BE2C (cell line): ENCODE data around the gene CLDN2.

Source experiments
- DNase-seq: peaks from one replicate; pipeline ENCODE4 v3.0.0-alpha.2; 2020
- H3K27me3 ChIP-seq: fragments of 250-450 bp; sonication (Bioruptor Pico); 2 replicates; pipeline ENCODE4 v1.5.1; 2020; ENCODE audit warnings: mild to moderate bottlenecking
- H3K36me3 ChIP-seq: fragments of 250-450 bp; sonication (Bioruptor Pico); 2 replicates; pipeline ENCODE4 v1.5.1; 2020; ENCODE audit warnings: mild to moderate bottlenecking
- H3K4me1 ChIP-seq: fragments of 250-450 bp; sonication (Bioruptor Pico); 2 replicates; pipeline ENCODE4 v1.5.1; 2020
- H3K4me3 ChIP-seq: 2 replicates; pipeline ENCODE4 v1.5.1; 2011; ENCODE audit warnings: low read depth, low read length
- H3K9me3 ChIP-seq: fragments of 250-450 bp; sonication (Bioruptor Pico); 2 replicates; pipeline ENCODE4 v1.5.1; 2020
- TF ChIP-seq, protein P1 (sequence below): IDR thresholded peaks from 2 replicates; pipeline ENCODE4 v1.5.1; 2012; ENCODE audit warnings: mild to moderate bottlenecking, low read depth, low read length

The CLDN2 gene

DNA sequence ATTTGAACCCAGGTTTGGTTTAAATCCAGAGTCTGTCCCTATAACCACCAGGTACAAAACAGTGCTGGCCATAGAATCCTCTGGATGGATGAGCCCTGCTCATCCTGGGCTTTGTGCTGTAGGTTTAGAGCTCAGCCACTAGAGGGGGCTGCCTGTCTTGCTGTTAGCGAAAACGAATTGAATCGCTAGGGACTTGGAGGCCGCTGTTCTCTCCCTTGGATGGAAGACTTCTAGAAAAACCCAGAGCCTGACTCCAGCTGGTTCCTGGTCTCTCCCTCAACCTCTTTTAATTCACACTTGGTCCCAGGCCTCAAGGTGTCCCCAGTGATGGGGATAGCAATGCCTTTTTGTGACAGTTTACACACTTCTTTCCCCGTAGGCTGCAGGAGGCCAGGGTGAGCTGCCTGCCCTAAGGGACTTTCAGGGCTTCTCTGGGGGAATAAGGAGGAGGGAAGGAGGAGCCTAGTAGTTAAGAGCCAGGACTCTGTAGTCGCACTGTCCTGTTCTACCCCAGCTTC is 25.8 kb upstream of the CLDN2 start:
- DNase-seq, result peak; percentile 62
- no peaks in the 10 kb centered on the region for H3K9me3 ChIP-seq
- no peaks in the 10 kb centered on the region for H3K4me1 ChIP-seq
- H3K36me3 ChIP-seq, result no peaks in the 10 kb centered on the region
- no peaks in the 10 kb centered on the region for H3K27me3 ChIP-seq
- no peak overlapping the region for H3K4me3 ChIP-seq
- TF ChIP-seq, protein P1, sequence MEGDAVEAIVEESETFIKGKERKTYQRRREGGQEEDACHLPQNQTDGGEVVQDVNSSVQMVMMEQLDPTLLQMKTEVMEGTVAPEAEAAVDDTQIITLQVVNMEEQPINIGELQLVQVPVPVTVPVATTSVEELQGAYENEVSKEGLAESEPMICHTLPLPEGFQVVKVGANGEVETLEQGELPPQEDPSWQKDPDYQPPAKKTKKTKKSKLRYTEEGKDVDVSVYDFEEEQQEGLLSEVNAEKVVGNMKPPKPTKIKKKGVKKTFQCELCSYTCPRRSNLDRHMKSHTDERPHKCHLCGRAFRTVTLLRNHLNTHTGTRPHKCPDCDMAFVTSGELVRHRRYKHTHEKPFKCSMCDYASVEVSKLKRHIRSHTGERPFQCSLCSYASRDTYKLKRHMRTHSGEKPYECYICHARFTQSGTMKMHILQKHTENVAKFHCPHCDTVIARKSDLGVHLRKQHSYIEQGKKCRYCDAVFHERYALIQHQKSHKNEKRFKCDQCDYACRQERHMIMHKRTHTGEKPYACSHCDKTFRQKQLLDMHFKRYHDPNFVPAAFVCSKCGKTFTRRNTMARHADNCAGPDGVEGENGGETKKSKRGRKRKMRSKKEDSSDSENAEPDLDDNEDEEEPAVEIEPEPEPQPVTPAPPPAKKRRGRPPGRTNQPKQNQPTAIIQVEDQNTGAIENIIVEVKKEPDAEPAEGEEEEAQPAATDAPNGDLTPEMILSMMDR, result peak; percentile 82

DNA sequence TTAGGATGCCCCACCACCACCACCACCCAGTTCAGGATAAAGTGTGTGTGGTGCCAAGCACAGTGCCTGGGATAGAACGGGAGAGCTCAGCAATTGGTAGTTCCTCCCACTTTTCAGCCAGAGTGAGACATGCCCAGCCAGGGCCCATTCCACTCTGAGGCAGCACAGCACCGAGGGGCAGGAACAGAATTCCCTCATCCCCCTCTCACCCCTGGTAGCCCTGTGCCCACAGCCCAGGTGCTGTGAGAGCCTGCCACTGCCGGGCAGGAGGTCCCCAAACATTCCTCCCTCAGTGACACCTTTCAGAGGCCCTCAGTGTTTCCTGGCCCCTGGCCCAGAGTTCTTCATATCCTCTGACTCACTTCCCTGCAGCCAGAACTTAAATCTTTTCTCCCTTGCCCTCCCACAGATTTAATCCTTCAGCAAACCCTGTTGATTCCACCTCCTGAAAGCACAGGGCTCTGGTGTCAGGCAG is 25.2 kb upstream of the CLDN2 start:
- Histone ChIP-seq H3K36me3 (no peaks in the 10 kb centered on the region), H3K9me3 (no peaks in the 10 kb centered on the region), H3K4me1 (no peaks in the 10 kb centered on the region), H3K4me3 (no peak overlapping the region), H3K27me3 (no peaks in the 10 kb centered on the region)
- DNase-seq, result no peak
- TF ChIP-seq, protein P1, result no peak

DNA sequence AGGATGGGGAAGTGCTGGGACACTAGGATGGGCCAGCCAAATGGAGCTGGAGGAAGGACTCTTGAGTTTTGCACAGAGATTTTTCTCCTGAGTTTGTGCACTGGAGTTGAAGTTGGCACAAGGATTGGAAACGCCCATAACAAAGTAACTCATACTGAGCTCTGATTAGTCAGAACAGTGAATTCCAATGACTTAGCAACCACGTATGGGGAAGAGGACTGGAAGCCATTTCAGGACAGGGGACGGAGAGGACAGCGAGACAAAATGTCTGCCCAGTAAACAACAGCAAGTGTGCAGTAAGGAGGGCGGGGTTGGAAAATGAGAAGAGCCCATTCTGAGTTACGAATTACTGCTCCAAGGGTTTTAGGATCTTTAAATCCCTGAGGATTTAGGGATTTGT is 22.9 kb upstream of the CLDN2 start:
- TF ChIP-seq, protein P1, result no peak
- no peak overlapping the region for H3K4me3 ChIP-seq
- H3K9me3 ChIP-seq, result no peaks in the 10 kb centered on the region
- H3K27me3 ChIP-seq, result no peaks in the 10 kb centered on the region
- no peaks in the 10 kb centered on the region for H3K36me3 ChIP-seq
- no peak for DNase-seq
- H3K4me1 ChIP-seq, result no peaks in the 10 kb centered on the region

DNA sequence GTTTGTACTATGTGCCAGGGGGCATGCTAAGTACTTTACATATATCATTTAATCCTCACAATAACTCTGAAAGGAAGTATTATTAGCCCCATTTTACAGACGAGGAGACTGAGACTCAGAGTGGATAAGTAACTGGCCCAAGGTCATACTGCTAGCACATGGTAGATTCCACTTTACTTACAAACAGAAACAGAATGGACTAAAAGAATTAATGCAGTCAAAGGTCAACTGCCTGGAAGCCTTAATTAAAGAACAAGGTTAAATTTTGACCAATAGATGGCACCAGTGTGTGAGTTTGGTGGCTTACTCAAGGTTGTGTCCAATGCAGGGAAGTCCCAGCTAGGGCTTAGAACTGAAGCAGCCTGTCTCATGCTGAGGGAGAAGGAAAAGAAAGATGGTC is 21.7 kb upstream of the CLDN2 start:
- no peak for DNase-seq
- H3K4me1 ChIP-seq, result no peaks in the 10 kb centered on the region
- no peaks in the 10 kb centered on the region for H3K9me3 ChIP-seq

DNA sequence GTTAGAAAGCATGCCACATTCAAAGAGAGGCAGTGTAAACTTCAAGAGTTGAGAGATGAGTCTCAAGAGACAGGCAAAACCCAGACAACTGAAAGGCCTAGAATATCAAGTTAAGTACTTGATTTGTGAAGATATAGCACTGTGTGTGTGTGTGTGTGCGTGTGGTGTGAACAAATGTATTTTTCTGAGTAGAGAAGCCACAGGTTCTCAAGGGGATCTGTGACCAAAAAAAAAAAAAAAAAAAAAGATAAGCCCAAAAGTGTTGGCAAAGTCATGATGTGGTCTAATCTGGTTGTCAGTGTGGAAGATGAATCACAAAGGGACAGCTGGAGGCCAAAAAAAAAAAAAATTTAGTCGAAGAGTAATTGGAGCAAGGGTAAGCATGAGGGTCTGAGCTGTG is 20.9 kb upstream of the CLDN2 start:
- TF ChIP-seq, protein P1, result no peak
- H3K27me3 ChIP-seq, result no peaks in the 10 kb centered on the region

More for the DNA sequence above, 21.7 kb upstream of the CLDN2 start:
- Histone ChIP-seq H3K27me3 (no peaks in the 10 kb centered on the region), H3K4me3 (no peak overlapping the region), H3K36me3 (no peaks in the 10 kb centered on the region)
- TF ChIP-seq, protein P1, result peak; percentile 28; the same call in 1 of the 2 replicates

DNA sequence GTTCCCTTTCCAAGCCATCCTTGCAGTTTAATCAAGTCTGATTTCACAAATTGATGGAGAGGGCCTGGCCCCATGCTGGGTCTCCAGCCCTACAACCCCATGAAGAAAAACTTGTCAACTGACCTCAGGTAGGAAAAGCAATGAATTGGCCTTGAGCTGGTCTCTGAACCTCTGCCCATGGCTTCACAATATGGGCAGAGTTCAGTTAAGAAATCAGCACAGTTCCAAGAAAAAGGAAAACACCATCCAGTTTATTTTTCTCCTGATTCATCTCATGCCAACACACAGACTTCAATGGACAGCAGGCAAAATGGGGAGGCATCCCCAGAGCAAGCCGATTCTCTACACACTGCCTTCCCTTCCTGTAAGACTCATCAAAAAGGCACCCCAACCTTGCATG is 20.4 kb upstream of the CLDN2 start:
- Histone ChIP-seq H3K9me3 (no peaks in the 10 kb centered on the region), H3K4me1 (no peaks in the 10 kb centered on the region), H3K4me3 (no peak overlapping the region), H3K36me3 (no peaks in the 10 kb centered on the region), H3K27me3 (no peaks in the 10 kb centered on the region)
- TF ChIP-seq, protein P1, result no peak
- no peak for DNase-seq

More for the DNA sequence above, 20.9 kb upstream of the CLDN2 start:
- H3K4me1 ChIP-seq, result no peaks in the 10 kb centered on the region
- DNase-seq, result no peak
- H3K4me3 ChIP-seq, result no peak overlapping the region
- no peaks in the 10 kb centered on the region for H3K36me3 ChIP-seq
- H3K9me3 ChIP-seq, result no peaks in the 10 kb centered on the region
